T1000 (cell line): ENCODE measurements around the gene MTUS2.

Experiments used
- DNase-seq: peaks from one replicate; lab custom pipeline; 2025; ENCODE audit warnings: mixed read lengths; lab: John Stamatoyannopoulos, UW

Gene MTUS2

GRCh38 chr13:29550430-29550988 lies 730.4 kb downstream of the MTUS2 start:
- DNase-seq: no peak

DNA sequence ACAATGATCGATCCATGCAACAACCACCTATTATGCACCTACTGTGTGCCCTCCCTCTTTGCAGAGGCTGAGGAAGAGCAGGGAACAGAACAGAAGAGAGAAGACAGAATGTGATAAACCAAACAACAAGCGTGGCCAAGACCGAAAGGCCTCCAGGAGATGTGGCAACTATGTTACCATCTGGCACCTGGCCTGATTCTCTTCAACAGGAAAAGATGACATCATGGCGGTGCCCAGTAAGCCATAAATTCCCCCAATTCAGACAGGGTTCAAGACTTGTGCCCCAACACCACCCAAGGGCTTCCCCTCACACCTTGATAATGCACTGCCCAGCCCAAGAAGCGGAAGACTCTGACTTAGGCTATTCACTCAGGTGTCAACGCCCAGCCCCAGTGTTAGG lies 731.1 kb downstream of the MTUS2 start:
- no peak for DNase-seq
